Activated CD4-positive, alpha-beta memory T cell treated with anti-CD3 and anti-CD28 coated beads for 36 hours (primary cell): Measurements from ENCODE around the gene RCSD1. TPM values are rescaled to one million over a fixed set of nuclear protein-coding genes. Genes with fewer than 3 reads are reported as not detected.
"Not testable (repeated sequence)": the region's sequence is repeated elsewhere in the genome, so short reads cannot be mapped to it uniquely, and the experiment has no call there.

ENCODE experiments used
- CTCF ChIA-PET: fragments of 350-600 bp; sonication (Branson Sonifier 250); formaldehyde crosslinking; loops from one replicate; lab custom pipeline; 2021; ENCODE audit warnings: antibody characterized with exemption, inconsistent platforms; lab: Charles Lee
- POLR2A ChIA-PET: fragments of 350-600 bp; sonication (Branson Sonifier 250); formaldehyde crosslinking; loops from one replicate; lab custom pipeline; 2021; ENCODE audit warnings: antibody characterized with exemption; lab: Charles Lee
- DNase-seq: peaks from one replicate; pipeline ENCODE4 v3.0.0-alpha.2; 2020
- H3K27ac Mint-ChIP-seq: one replicate; pipeline ENCODE4 v1.8.0; 2021; ENCODE audit warnings: mixed read lengths
- H3K27me3 Mint-ChIP-seq: one replicate; pipeline ENCODE4 v1.8.0; 2021; ENCODE audit warnings: mixed read lengths
- H3K36me3 Mint-ChIP-seq: one replicate; pipeline ENCODE4 v1.8.0; 2021; ENCODE audit warnings: mixed read lengths
- H3K4me1 Mint-ChIP-seq: one replicate; pipeline ENCODE4 v1.8.0; 2021; ENCODE audit warnings: low read depth, mixed read lengths
- H3K4me3 Mint-ChIP-seq: one replicate; pipeline ENCODE4 v1.8.0; 2021; ENCODE audit warnings: mild to moderate bottlenecking, mixed read lengths
- H3K9me3 Mint-ChIP-seq: one replicate; pipeline ENCODE4 v1.8.0; 2021; ENCODE audit warnings: mixed read lengths
- intact Hi-C: fragments of 100-400 bp; cut with micrococcal nuclease; formaldehyde crosslinking; loops from one replicate; pipeline ENCODE4 v1.15.1; 2023
- total RNA-seq, 2 experiments: library from RNA; stranded (reverse); gene quantifications; one replicate each; pipeline ENCODE4 v1.2.3, GENCODE V29; 2021

Gene RCSD1
- total RNA-seq, 2 experiments from 2014 or later: 61.7 to 65.8 TPM

DNA sequence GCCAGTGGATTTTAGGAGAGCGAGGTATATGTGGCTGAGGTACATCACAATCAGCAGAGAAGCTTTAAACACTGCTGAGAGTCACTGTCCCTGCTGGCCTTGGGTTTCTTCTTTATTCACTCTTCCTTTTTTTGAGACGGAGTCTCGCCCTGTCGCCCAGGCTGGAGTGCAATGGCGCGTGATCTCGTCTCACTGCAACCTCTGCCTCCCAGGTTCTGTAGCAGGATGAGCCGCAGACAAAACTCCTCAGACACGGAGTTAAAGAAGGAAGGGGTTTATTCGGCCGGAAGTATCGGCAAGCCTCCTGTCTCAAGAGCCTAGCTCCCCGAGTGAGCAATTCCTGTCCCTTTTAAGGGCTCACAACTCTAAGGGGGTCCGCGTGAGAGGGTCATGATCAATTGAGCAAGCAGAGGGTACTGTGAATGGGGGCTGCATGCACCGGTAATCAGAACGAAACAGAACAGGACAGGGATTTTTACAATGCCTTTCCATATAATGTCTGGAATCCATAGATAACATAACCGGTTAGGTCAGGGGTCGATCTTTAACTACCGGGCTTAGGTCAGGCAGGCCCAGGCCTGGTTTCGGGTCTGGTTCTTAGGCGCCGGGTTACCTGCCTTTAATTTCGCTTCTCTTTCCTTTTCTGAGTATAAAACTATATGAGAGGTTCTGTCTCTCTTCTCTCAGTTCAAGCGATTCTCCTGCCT is 89.8 kb downstream of the RCSD1 start:
- POLR2A ChIA-PET, CTCF ChIA-PET, H3K9me3 Mint-ChIP-seq, H3K4me3 Mint-ChIP-seq, H3K27me3 Mint-ChIP-seq, H3K27ac Mint-ChIP-seq, H3K36me3 Mint-ChIP-seq, DNase-seq: not testable (repeated sequence)
- H3K4me1 Mint-ChIP-seq: peaks cover 47% of the 10 kb centered on the region
- intact Hi-C loops: loop anchor here (5.0 kb wide), 1 partner anchor 362 kb away; no protein-coding TSS in a partner anchor

DNA sequence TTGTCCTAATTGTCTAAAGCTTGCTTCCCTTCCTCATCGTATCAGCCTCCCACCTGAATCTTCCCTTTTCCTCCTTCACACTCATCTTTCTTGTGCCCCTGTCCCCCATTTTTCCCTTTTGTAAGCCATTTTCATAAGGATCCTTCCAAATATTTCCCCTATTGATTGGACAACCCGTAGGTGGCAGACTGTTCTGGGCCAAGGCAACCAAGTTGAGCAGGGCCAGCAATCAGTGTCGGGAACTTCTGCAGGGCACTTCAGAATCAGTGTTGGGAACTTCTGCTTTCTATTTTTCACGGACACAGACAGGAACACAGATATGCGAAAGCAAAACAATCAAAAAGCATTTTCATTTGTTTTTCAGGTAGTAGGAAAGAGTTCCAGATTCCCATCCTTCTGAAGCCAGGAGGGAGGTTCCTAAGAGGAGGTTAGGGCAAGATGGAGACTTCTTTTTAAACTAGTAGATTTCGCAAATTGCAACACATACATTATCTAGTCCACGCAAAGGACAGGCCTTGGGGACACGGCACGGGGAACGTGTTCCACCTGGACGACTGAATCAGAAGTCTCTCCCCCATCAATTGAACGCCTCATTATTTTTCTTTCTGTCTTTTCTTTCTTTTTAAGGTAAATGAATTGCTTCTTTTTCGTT is 91.1 kb downstream of the RCSD1 start:
- intact Hi-C loops: no loop called here
- Mint-ChIP-seq H3K4me3 (peak overlapping the region; percentile 88), H3K36me3 (no peaks in the 10 kb centered on the region), H3K4me1 (peaks cover 48% of the 10 kb centered on the region), H3K27me3 (no peaks in the 10 kb centered on the region), H3K9me3 (no peaks in the 10 kb centered on the region), H3K27ac (peak overlapping the region; percentile 6)
- CTCF ChIA-PET: no interaction called here
- POLR2A ChIA-PET: no interaction called here
- no peak for DNase-seq

DNA sequence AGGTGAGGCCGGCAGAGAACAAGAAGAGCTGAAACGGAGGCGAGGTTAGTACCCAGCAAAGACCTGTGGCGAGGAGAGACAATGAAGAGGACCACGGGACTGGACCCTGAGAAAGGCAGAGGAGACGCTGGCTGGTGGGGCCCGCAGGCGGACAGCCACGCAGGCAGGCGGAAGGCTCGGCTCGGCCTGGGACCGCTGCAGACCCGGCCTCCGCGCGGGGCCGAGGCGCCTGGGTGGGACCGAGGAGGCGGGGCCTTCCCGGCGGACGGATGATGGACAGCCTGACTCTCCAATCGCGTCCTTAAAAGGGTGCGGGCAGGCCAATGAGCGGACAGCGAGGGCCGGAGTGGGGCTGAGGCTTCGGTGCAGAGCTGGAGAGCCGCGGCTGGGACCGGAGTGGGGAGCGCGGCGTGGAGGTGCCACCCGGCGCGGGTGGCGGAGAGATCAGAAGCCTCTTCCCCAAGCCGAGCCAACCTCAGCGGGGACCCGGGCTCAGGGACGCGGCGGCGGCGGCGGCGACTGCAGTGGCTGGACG is 91.7 kb downstream of the RCSD1 start, which contains the start of gene MPZL1:
Gene MPZL1, plus strand, starts transcription at position 366 of the 535 bp plus-strand sequence. CDS start 170 bp downstream, outside the sequence.
- intact Hi-C loops: no loop called here
- CTCF ChIA-PET: no interaction called here
- Mint-ChIP-seq H3K9me3 (no peaks in the 10 kb centered on the region), H3K27ac (peak within 1 kb of the TSS; percentile 34), H3K36me3 (no peaks in the 10 kb centered on the region), H3K4me3 (peak within 1 kb of the TSS; percentile 88), H3K27me3 (no peaks in the 10 kb centered on the region), H3K4me1 (peaks cover 50% of the 10 kb centered on the region)
- DNase-seq: peak; percentile 94
- POLR2A ChIA-PET: no interaction called here

DNA sequence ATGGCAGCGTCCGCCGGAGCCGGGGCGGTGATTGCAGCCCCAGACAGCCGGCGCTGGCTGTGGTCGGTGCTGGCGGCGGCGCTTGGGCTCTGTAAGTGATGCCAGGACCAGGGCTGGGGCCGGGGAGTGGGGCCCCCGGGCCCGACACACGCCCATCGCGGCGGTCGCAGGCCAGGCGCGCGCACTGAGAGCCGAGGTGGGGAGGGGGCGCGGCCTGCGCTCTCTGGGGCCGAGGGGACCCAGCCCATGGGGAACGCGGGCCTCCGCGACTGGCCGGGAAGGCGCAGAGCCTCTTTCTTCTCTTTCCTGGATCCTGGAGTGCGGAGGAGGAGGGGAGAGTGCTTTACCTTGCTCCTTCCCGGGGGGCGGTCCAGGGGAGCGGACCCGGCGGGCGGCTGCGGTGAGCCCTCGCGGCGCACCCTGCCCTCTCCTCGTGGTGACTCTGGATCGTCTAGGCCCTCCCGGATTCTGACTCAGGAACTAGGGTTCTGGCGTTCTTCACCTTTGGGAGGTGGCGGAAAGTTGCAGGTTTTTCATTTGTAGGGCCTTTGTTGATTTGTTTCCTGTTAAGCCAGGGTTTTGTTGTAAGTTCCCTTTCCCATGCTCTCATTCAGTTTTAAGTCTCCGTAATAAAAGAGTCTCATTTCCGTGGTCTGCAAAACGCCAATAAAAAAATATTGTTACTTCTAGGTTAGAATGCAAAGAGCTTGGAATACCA is 92.3 kb downstream of the RCSD1 start:
- Mint-ChIP-seq H3K4me1 (peaks cover 45% of the 10 kb centered on the region), H3K36me3 (no peaks in the 10 kb centered on the region), H3K4me3 (peak overlapping the region; percentile 88), H3K27ac (no peak overlapping the region), H3K9me3 (no peaks in the 10 kb centered on the region), H3K27me3 (no peaks in the 10 kb centered on the region)
- POLR2A ChIA-PET: no interaction called here
- peak; percentile 45 for DNase-seq
- intact Hi-C loops: no loop called here
- CTCF ChIA-PET: interaction anchor here (0.9 to 1.2 kb wide), 2 partner anchors 9 to 81 kb away, joined by 3 read pairs; no protein-coding TSS in a partner anchor

DNA sequence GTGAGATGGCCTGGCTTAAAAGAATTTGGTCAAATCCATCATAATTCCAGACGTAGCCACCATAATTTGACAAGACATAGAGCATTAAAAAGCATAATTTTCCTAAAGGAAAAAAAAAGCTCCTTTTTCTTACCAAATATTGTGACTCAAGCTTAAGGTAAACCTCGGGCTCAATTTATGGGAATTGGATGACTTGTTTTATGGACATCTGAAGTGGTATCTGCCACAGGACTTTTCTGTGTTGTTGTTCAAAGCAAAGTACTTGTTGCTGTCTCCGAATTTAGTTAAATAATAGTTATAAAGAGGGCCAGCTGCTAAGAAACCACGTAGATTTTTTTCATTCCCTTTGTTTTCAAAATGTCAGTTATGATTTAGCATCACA is 92.8 kb downstream of the RCSD1 start:
- peak overlapping the region; percentile 79 for H3K4me3 Mint-ChIP-seq
- intact Hi-C loops: no loop called here
- CTCF ChIA-PET: interaction anchor here (0.9 to 1.2 kb wide), 2 partner anchors 9 to 80 kb away, joined by 3 read pairs; no protein-coding TSS in a partner anchor
- H3K36me3 Mint-ChIP-seq: no peaks in the 10 kb centered on the region
- H3K27ac Mint-ChIP-seq: no peak overlapping the region
- H3K27me3 Mint-ChIP-seq: no peaks in the 10 kb centered on the region
- DNase-seq: no peak
- H3K9me3 Mint-ChIP-seq: no peaks in the 10 kb centered on the region
- H3K4me1 Mint-ChIP-seq: peaks cover 45% of the 10 kb centered on the region
- POLR2A ChIA-PET: no interaction called here

DNA sequence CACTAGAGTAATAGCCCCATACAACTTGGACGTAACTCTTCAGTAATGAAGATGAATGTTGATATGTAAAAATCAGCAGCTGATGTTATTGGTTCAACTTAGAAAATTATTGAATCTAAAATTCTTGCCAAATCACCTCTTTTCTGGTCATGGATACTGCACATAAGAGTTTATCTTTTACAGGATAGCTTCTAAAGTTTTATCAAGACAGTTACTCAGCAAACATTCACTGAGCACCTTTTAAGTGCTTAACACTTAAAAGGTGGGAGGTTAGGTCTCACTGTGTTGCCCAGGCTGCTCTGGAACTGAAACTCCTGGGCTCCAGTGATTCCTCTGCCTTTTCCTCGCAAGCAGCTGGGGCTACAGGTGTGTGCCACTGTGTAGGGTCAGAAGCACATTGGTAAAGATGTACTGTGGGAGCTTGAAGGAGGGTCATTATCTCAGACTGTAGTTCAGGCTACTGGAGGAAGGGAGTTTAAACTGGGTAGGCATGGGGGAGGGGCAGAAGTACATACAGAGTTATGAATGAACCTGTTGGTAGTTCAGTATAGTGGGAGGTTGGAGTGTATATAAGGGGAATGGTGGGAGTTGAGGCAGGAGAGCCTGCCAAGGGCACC is 93.8 kb downstream of the RCSD1 start:
- ChIA-PET POLR2A (no interaction called here), CTCF (interaction anchor here (1.0 to 1.5 kb wide), 2 partner anchors 9 to 359 kb away, joined by 3 to 4 read pairs; no protein-coding TSS in a partner anchor)
- peaks cover 45% of the 10 kb centered on the region for H3K4me1 Mint-ChIP-seq
- intact Hi-C loops: no loop called here
- H3K4me3 Mint-ChIP-seq: no peak overlapping the region
- no peaks in the 10 kb centered on the region for H3K27me3 Mint-ChIP-seq
- DNase-seq: no peak
- H3K9me3 Mint-ChIP-seq: no peaks in the 10 kb centered on the region
- no peaks in the 10 kb centered on the region for H3K36me3 Mint-ChIP-seq
- no peak overlapping the region for H3K27ac Mint-ChIP-seq

DNA sequence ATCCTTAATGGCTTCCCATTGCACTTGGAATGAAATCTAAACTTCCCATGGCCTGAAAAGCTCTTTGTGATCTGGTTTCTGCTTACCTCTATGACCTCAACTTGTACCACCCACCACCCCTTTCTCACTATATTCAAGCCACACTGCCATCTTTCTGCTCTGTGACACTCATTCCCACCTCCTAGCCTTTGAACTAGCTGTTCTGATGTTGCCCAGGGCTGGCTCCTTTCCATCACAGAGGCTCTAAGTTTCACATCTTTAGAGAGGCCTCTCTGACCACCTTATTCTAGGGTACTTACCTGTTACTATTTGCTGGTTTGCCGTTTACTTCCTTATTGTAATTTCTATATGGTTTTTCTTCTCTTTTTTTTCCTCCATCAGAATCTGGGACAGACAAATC is 96.0 kb downstream of the RCSD1 start:
- no peak for DNase-seq
- peaks cover 4% of the 10 kb centered on the region for H3K36me3 Mint-ChIP-seq
- H3K9me3 Mint-ChIP-seq: no peaks in the 10 kb centered on the region
- peaks cover 28% of the 10 kb centered on the region for H3K4me1 Mint-ChIP-seq
- H3K27ac Mint-ChIP-seq: no peak overlapping the region
- no peak overlapping the region for H3K4me3 Mint-ChIP-seq
- ChIA-PET CTCF (no interaction called here), POLR2A (no interaction called here)
- no peaks in the 10 kb centered on the region for H3K27me3 Mint-ChIP-seq
- intact Hi-C loops: no loop called here

DNA sequence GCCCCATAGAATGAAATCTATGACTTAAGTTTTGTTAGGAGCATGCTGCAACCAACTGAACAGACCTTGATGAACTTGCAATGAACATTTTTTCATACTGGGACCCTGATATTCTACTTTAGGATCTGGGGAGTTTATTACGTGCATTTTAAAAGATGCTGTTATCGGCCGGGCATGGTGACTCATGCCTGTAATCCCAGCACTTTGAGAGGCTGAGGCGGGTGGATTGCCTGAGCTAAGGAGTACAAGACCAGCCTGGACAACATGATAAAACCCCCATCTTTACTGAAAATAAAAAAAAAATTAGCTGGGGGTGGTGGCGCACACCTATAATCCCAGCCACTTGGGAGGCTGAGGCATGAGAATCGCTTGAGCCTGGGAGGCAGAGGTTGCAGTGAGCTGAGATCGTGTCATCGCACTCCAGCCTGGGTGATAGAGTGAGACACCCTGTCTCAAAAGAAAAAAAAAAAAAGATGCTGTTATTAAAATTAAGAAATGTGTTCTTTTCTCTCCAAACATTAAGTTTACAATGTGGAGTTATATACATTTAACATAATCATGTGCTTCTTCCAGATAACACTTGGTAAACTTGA is 98.9 kb downstream of the RCSD1 start:
- no peak overlapping the region for H3K4me3 Mint-ChIP-seq
- CTCF ChIA-PET: interaction anchor here (1.0 to 1.7 kb wide), 2 partner anchors 14 to 354 kb away, joined by 3 to 4 read pairs; no protein-coding TSS in a partner anchor
- H3K27me3 Mint-ChIP-seq: no peaks in the 10 kb centered on the region
- peaks cover 4% of the 10 kb centered on the region for H3K36me3 Mint-ChIP-seq
- no peaks in the 10 kb centered on the region for H3K9me3 Mint-ChIP-seq
- DNase-seq: no peak
- H3K27ac Mint-ChIP-seq: no peak overlapping the region
- H3K4me1 Mint-ChIP-seq: peaks cover 11% of the 10 kb centered on the region
- intact Hi-C loops: no loop called here
- POLR2A ChIA-PET: no interaction called here

DNA sequence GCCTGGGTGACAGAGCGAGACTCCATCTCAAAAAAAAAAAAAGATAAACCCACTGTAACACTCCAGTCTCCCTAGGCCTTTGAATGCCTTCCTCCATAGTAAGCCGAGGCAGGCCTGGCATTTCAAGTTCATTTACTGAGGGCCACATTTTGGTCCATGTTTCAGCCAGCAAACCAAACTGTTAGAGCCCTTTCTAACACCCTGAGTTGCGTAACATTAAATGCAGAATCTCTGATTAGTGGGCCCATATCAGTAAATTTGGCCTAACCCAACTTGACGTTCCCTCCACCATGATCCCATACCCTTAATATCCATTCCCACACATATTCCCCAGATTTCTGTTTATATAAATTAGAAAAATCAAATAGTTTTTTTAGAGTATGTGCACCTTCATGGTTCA is 104.2 kb downstream of the RCSD1 start:
- Mint-ChIP-seq H3K36me3 (peaks cover 4% of the 10 kb centered on the region), H3K27ac (no peak overlapping the region), H3K4me1 (no peaks in the 10 kb centered on the region), H3K27me3 (no peaks in the 10 kb centered on the region), H3K9me3 (no peaks in the 10 kb centered on the region), H3K4me3 (no peak overlapping the region)
- ChIA-PET POLR2A (no interaction called here), CTCF (no interaction called here)
- intact Hi-C loops: no loop called here
- DNase-seq: no peak

DNA sequence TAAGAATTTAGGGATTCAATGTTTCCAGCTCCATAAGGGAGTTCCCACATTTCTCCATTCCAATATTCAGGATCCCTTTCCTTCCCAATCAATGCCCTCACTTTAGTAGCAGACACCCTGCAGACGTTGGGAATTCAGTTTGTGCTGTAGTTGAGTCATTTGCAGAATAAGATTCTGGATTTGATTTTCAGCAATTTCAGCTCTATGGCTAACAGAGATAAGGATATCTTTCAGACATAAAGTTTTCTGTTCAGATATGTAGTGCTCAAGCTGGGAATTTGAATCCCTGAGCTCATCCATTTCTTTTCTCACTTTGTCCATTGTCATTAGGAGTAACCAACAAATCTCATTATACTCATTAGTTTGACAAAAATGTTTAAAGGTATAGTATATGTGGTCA is 104.8 kb downstream of the RCSD1 start:
- intact Hi-C loops: no loop called here
- ChIA-PET CTCF (no interaction called here), POLR2A (no interaction called here)
- no peaks in the 10 kb centered on the region for H3K27me3 Mint-ChIP-seq
- DNase-seq: no peak
- H3K4me3 Mint-ChIP-seq: no peak overlapping the region
- no peaks in the 10 kb centered on the region for H3K4me1 Mint-ChIP-seq
- no peaks in the 10 kb centered on the region for H3K9me3 Mint-ChIP-seq
- peaks cover 4% of the 10 kb centered on the region for H3K36me3 Mint-ChIP-seq
- H3K27ac Mint-ChIP-seq: no peak overlapping the region

DNA sequence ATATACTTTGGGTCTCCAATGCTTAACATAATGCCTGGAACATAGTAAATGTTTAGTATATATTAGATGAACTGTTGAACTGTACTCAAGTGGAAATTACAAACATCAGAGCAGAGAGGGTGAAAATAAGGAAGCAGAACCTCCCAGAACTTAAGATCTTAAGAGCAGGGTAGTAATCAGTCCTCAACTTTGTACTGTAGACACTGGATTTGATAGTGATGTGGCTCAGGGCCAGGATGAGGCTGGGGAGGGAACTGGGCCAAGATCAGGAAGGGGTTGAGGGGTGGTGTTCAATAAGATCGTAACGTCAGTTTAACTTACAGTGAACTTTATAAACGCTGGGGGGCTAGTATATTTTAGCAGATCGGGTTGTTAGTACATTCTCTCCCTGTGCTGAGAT is 107.1 kb downstream of the RCSD1 start:
- no peaks in the 10 kb centered on the region for H3K36me3 Mint-ChIP-seq
- POLR2A ChIA-PET: no interaction called here
- intact Hi-C loops: no loop called here
- H3K27me3 Mint-ChIP-seq: no peaks in the 10 kb centered on the region
- H3K4me1 Mint-ChIP-seq: no peaks in the 10 kb centered on the region
- no peak overlapping the region for H3K27ac Mint-ChIP-seq
- CTCF ChIA-PET: no interaction called here
- no peaks in the 10 kb centered on the region for H3K9me3 Mint-ChIP-seq
- no peak overlapping the region for H3K4me3 Mint-ChIP-seq
- no peak for DNase-seq
